GM23338 (cell line): ENCODE data around the gene BCL2.

ENCODE experiments used
- CREB1 ChIP-seq: fragments of 250-450 bp; sonication (Bioruptor Pico); IDR thresholded peaks from 2 replicates; pipeline ENCODE4 v1.5.0; 2020; ENCODE audit warnings: low read depth, mild to moderate bottlenecking, moderate library complexity
- CTCF ChIP-seq, 2 experiments: fragments of 200-600 bp in 1 of 2; sonication (generic) in 1 of 2; conservative IDR thresholded peaks; 2 replicates each; pipeline versions ENCODE4 v1.5.1 to v1.6.1; 2016 to 2017; ENCODE audit warnings: antibody characterized with exemption in 2 of 2, low read depth in 2 of 2, mild to moderate bottlenecking in 2 of 2, moderate library complexity in 1 of 2
- ETS1 ChIP-seq: IDR thresholded peaks from 2 replicates; pipeline ENCODE4 v1.6.1; 2016; ENCODE audit warnings: antibody characterized with exemption
- EZH2 ChIP-seq: fragments of 200-600 bp; sonication (generic); IDR thresholded peaks from one replicate; pipeline ENCODE4 v1.8.0; 2017; ENCODE audit warnings: antibody characterized with exemption, mild to moderate bottlenecking, low read depth; ENCODE audit not compliant: unreplicated experiment
- EZH2phosphoT487 ChIP-seq: fragments of 200-600 bp; sonication (generic); IDR thresholded peaks from one replicate; pipeline ENCODE4 v1.8.1; 2018; ENCODE audit warnings: antibody characterized with exemption; ENCODE audit not compliant: unreplicated experiment
- JUNB ChIP-seq: IDR thresholded peaks from one replicate; pipeline ENCODE4 v1.6.1; 2016; ENCODE audit warnings: antibody characterized with exemption; ENCODE audit not compliant: unreplicated experiment
- NANOG ChIP-seq: IDR thresholded peaks from 2 replicates; pipeline ENCODE4 v1.6.1; 2016; ENCODE audit warnings: antibody characterized with exemption, borderline replicate concordance
- POLR2AphosphoS5 ChIP-seq: IDR thresholded peaks from 2 replicates; pipeline ENCODE4 v1.6.1; 2016; ENCODE audit warnings: antibody characterized with exemption, low read depth
- REST ChIP-seq: IDR thresholded peaks from one replicate; pipeline ENCODE4 v1.6.1; 2018; ENCODE audit warnings: antibody characterized with exemption; ENCODE audit not compliant: unreplicated experiment
- STAT1 ChIP-seq: IDR thresholded peaks from one replicate; pipeline ENCODE4 v1.6.1; 2016; ENCODE audit warnings: antibody characterized with exemption; ENCODE audit not compliant: unreplicated experiment

- TF ChIP-seq CTCF (conservative IDR thresholded peaks at IDR 0.05; ENCODE audit: low read depth in 2 of 2) (no peak), CREB1 (no peak), POLR2AphosphoS5 (no peak), ETS1 (no peak), JUNB (no peak), EZH2phosphoT487 (no peak), EZH2 (no peak), REST (no peak), STAT1 (no peak), NANOG (no peak)
These were observed 62.1 kb downstream of the BCL2 start for GRCh38 chr18:63257453-63257852.
